Measurements from ENCODE around the gene GNAL.

The GNAL gene

DNA sequence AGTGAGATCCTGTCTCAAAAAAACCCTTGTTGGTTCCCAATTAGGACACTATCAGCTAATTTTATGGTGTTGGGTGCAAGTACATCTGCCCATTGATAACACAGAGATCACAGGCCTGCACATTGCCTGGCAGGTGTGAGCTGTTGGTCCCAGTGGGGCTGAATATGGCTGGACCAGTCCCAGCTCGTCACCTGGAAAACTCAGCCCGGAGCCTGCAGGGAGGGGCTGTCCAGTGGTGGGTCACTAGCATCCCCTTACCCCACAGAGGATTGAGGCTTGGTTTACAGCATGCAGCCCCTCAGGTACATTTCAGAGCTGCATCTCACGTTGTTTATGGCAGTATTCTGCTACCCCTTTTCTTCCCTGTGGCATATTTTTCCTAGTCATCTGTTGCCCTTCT, 121.3 kb downstream of the GNAL start:
- DNase-seq = no peak

DNA sequence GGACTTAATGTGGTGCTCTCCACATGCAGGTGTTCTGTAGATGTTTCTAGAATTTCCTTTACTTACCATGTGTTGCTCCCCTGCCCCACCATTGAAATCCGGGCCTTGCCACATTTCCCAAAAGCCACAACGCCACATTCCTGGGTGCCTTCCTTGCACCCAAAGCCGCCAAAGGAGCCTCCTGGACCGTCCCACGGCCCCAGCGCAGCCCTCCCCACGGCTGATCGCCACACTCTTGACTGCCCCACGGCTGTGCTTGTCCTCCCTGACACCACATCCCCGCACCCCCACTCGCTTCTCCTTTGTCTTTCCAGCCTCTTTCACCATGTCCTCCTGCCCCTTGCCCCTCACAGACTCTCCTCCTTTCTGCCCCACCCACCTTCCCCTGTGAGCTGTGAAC, 121.9 kb downstream of the GNAL start:
- DNase-seq = no peak

DNA sequence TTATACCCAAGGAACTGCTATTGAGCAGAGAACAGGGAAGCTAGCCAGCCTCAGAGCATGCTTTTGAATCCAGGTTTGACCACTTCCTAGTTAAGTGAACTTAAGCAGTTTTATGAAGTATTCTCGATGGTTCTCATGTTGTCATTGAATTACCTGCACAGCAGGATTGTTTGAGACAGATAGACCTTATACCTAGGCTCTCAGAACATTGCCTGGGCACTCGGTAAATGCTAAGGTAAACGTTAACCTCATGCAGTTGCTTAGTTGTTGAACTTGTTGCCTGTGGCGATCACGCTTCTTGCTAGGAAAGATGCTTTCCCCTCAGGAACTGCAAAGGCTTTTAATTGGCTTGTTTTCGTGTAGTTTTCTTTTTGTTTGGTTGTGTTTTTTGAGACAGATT, 128.2 kb downstream of the GNAL start:
- no peak for DNase-seq

DNA sequence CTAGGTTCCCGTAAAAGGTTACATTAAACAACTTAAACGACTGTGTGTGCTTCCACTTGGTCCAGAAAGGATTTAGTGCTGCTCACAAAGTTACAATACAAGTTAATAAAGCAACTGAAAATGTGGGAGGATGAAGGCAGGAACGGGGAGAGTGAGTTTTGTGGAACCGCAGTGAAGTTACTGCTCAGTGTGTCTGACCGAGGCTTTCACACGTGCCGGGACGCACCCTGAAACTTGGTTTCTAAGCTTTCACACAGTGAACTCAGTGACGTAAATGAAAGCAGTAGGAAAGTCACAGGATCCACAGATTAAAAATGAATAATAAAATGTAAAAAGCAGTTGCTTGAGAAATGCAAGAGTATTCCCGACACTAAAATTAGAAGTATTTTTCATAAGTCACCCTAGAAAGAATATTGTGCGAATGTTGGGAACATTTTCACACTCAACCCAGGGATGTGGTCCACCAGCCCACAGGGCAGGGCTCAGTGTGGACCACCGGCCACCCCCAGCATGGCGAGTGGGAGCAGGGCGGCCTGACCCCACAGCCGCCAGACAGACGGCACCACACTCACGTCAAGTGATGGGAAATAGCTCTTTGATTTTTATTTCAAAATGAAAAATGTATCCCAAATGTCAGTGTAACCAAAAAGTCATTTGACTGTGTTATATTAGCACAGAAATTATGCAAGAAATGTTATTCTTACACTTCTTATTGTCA, 129.6 kb downstream of the GNAL start:
- no peak for DNase-seq

DNA sequence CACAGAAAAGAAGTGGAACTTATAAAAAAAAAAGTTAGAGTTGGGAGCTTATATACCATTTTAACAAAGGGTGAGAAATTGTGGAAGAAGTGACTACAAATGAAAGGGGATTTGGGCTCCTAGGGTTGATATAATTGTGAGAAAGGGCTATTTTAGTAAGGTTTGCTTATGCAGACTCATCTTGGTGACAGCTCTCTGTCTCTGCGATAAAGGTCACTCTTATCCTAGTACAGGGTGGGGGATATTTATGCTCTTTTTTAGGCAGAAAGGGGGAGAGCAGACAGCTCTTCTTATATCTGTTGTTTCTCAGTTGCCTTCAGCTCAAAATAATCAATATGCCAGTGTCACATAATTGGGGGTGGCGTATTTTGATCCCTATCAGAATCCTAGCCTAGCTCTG, 130.9 kb downstream of the GNAL start:
- no peak for DNase-seq

DNA sequence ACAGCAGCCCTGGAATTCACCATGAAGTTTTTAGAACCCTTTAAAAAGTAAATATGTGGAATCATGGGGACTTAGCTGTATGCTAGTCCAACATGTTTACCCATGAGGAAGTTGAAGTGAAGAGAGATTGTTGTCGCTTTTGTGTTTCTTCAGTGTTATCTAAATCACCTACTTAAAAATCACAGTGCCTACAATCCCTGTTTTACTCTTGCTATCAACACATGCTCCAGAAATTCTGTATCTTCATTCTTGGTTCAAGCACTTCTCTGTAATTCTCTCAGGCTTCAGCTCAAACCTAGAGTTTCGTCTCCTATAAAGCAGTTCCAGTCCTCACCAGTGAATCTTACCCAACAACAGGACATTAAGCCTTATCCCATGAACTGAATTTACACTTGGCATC, 131.6 kb downstream of the GNAL start:
- no peak for DNase-seq

DNA sequence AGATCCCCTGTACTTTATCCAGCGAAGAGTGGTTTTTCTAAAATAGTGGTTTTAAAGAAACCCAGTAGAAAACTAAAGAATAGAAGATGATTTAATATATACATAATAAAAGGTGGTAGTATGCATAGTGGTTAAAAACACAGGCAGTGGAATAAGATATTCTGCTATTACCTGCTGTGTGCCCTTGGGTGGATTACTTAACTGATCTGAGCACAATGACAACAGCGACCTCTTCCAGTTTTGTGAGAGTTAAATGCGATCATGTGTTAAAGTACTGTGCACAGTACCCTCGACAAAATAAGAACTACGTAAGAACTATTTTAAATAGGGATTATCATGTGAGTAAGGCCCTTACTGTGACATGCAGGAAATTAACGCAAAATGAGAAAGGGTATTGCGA, 132.1 kb downstream of the GNAL start:
- no peak for DNase-seq

DNA sequence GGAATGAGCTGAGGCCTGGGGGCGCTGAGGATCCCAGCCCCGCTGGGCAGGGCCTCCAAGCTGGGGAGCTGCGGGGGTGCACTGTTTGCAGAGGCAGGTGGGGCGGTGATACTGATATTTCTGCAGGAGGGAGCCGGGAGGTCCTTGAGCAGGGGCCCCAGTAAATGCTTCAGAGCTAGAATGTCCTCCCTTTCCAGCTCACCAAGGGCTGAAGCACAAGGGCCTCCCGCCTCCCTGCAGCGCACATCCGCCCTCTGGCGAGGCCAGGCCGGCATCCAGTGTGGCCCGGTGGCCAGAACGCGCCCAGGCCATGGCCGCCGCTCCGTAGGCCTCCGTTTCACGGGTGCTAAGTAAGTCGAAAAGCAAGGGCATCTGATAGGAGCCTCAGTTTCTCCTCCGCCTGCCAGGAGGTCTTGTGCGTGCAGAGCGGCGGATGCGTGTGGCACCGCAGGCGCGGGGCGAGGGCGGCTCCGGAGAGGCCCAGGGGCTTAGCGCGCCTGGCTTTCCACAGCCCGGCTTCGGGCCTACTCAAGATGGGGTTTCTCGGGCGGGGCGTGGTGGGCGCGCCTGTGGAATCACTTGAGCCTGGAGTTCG, 132.7 kb downstream of the GNAL start:
- DNase-seq = no peak

DNA sequence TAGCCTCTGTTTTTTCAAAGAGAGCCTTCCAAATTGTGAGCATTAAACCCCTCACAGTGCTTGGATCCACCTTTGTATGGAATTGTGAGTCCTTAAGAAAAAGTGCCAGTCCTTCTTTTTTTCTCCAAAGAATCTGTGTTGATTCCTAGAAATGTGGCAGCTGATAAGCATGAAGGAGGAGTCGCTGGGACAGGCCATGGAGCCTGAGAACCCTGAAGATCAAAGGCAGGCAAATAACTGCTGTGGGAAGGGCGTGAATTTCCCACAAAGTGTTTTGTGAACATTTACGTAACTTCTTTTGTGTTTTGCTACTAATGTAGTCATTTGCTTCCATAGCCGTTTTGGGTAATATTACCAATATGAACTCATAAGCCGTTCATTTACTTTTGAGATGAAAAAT, 134.5 kb downstream of the GNAL start:
- no peak for DNase-seq

DNA sequence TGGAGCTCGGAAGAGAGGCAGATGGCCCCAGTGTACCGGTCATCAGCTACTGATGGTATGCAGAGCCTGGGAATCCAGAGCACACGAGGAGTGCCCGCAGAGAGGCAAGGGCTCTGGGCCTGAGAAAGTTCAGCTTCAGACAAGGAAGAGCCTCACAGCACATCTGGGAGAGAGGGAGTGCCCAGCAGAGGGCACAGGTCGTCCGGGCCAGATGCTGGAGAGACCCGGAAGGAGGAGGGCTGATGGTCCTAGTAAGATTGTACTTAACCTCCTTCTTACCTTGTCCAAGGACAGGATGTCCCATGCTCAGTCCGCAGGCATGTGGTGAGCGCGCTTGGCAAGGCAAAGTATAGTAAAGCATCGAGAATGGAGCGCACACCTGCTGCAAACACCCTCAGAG, 137.8 kb downstream of the GNAL start:
- no peak for DNase-seq

DNA sequence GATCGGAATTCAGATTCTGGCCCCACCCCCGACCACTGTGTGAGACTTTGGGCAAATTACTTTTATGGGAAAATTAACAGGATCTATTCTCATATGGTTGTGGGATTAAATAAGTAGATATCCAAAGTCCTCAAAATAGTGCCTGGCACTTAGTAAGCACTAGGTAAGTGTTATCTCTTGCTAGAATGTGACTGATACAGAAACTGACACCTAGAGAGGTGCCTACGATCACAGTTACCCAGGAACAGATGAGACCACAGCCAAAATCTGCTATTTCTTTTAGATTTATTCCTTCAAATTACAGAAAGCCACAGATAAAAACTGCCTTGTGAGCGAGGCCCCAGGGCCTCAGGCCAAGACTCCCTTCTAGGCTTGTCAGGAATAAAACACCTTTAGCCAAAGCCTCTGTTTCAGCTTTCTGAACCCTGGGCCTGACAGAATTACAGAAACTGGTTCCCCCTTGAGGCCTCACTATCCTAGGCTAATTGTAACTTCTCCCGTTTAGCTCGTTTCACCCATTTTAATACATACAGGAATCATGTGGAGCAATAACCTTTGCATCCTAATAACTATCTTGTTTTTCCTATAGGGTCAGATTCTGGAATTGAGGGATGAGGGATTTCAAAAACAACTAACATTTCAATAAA, 139.8 kb downstream of the GNAL start:
- DNase-seq = no peak

DNA sequence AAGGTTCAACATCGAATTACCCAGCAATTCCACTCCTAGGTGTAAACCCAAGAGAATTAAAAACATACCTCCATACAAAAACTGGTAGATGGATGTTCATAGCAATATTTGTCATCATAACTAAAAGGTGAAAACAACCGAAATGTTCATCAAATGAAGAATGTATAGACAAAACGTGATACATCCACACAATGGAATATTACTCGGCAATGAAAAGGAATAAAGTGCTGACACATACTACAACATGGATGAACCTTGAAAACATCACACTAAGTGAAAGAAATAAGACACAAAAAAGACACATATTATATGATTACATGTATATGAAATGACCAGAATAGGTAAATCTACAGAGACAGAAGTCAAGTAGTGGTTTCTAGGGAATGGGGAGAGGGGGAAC, 141.5 kb downstream of the GNAL start:
- DNase-seq = no peak

DNA sequence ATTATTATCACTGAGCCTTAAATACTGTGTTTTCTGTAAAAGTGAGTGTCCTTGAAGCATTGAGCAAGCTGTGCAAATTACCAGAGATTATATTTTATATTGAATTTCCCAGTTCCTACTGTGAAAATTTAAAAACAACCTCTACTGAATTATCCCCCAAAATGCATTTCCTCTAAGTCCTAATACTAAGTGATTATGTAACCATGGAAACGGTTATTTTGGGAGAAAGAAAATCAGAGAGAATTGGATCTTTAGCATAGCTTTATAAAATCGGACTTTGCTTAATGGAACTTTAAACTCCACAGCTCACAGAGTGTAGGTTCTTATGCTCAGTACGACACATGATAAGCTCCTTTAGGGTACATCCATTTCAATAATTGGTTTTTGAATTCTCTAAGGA, 142.9 kb downstream of the GNAL start:
- DNase-seq = no peak

DNA sequence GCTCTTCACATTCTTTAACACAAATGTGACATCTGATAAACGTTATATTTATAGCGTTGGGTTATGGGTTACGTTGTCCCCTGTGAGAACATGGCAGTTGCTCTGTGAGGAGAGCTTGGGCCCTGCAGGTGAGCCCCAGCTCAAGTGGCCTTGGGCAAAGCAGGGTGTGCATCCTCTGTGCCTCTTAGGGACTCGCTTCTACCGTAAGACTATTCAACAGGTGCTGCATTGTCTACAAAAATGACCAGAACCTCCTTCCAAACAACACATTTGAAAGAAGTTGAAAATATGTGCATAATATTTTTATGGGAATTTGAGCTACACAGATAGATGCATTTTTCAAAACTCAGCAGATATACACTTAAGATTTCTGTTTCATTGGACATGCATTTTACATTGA, 145.7 kb downstream of the GNAL start:
- DNase-seq = no peak

DNA sequence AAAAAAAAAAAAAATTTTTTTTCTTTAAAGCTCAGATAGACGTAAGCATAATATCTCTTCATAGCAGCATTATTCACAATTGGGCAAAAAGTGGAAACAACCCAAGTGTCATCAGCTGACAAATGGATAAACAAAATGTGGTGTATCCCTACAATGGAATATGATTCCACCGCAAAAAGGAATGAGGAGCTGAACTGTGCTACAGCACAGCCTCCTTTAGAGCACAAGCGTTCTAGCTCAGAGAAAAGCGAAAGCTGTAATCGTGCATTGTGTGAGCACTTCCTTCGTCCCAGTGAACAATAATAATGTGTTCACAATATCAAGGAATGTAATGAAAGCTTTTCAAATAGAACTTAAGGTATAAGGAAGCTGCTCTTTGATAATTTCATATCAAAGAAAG, 150.5 kb downstream of the GNAL start:
- DNase-seq = no peak

DNA sequence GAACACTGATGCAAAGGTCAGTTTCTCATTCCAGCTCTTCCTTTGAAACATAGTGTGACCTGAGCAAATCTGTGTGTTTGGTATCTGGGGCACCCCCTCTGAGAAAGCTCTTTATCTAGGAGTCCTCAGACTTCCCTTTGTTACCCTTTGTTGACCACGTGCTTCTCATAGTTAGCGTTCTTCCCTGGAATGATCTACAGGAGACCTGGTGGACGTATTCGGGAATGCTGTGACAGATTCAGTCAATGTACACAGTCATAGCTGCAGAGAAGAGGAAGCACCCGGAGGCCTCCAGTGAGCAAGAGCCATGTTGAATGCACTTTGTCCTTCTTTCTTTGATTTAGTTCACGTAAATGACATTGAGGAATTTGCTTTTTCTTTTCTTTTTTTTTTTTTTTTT, 151.4 kb downstream of the GNAL start:
- DNase-seq = peak; percentile 13

DNA sequence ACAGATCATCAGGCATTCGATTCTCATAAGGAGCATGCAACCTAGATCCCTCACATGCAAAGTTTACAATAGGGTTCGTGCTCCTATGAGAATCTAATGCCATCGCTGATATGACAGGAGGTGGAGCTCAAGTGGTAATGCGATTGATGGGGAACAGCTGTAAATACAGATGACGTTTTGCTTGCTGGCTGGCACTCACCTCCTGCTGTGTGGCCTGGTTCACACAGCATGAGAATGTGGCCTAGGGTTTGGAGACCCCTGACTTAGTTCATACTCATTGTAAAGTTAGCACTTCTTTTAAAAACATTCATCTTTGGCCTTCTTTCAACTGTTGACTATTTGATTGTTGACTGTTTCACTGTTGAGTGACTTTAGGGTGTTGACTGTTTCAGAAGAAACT, 153.5 kb downstream of the GNAL start:
- DNase-seq = peak; percentile 42

DNA sequence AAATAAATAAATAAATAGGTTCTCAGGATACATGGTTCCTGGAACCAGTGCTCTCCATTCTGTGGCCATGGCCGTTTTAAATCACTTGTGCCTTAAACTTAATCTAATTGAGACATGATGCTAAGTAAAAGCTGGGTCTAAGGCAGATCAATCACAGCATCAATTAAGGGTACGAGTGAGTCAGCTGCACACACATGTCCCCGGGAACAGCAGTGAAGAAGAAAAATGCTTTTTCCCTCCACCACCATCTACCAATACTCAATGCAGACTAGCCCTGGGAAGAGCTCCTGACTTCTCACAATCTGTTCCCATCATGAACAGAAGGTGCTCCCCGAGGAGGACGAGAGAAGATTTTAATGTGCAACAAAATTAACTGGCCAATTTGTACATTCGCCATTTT, 155.4 kb downstream of the GNAL start:
- no peak for DNase-seq

DNA sequence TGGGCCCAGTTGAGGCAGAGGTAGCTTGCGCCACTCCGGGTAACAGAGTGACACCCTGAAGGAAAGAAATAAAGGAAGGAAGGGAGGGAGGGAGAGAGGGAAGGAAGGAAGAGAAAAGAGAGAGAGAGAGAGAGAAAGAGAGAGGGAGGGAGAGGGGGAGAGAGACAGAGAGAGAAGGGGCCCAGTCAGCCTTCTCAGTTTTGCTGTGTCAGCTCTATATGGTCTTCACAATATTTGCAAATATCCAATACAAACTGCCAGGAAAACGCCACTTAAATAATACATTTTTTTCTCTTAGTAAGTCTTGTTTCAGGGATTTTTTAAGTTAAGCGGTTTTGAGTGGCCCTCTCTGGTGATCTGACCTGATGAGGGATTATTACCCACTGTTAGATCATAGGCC, 156.6 kb downstream of the GNAL start:
- no peak for DNase-seq

DNA sequence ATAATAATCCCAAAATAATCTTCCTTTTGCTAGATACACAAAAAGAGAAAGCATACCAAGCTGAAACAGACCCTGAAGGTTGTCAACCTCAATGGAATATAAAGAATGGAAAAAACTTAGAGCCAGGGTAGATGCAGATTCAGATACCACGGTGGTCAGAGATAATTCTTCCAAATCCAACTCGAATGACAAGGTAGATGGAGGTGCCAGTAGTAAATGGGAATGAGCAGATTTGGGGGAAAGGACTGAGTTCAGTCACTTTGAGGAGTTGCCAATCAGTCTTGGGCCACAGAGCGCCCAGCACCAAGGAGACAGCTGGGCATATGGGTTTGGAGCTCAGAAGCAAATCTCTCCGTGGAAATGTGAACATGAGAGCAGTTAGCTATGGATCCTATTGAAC, 158.7 kb downstream of the GNAL start:
- no peak for DNase-seq

DNA sequence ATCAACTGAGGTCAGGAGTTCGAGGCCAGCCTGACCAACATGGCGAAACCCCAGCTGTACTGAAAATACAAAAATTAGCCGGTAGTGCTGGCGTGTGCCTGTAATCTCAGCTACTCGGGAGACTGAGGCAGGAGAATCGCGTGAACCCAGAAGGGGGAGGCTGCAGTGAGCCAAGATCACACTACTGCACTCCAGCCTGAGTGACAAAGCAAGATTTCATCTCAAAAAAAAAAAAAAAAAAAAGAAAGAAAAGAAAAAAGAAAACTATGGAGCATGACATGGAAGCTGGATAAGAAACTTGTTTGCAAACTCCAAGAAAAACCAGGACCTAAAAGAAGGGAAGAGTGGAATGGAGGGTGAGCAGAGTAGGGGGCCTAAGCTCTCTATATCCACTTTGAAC, 160.2 kb downstream of the GNAL start:
- DNase-seq = no peak

DNA sequence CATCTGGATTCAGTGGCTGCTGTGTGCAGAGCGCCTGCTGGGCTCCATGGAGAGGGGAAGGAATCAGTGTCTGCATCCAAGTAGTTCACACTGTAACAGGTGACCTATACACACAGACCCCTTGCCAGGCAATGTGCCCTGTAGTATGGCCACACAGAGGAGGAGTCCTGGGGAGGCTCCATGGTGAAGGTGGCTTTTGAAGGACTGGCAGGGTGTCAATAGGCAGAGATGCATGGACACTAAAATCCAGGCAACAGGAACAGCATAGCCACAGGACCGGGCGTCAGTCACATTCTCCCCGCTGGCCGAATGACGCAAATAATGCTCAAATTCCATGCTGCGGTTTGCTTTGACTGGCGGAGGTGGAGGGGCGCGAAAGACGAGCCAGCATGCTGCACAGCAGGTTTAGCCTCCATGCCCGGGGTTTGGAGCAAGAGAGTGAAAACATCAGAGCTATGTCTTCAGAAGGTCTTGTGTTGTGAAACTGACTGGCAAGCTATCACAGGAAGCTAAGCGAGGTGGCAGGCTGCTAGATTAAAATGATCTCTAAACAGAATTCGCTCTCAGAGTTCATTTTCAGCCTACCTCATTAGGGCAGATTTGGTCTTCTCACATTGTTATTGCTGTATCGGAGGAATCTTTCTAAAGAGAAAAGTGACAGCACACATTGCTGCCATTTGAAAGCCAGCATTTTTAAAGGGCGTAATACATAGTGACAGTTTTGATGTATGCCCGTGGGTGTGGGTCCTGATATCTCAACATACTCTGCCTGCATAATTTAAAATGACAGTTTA, 161.0 kb downstream of the GNAL start:
- peak; percentile 91 for DNase-seq

DNA sequence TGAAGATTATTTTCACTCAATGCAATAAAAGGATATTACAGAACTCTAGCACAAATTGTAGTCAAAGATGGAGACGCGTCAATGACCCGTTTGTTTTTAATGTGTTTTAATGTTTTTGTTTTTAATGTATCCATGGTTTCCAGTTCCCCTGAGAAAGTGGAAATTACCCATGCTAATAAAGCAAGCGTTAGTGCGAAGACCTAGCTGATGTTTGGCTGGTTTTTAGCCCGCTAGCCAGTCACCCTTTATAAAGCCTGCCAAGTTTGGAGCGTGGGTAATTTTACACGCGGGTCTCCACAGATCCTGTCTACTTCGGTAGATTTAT, 161.7 kb downstream of the GNAL start:
- peak; percentile 58 for DNase-seq
